Cortex of kidney (tissue), 1 donor: ENCODE measurements around the gene ENTPD1.
"Not testable (repeated sequence)": the region's sequence is repeated elsewhere in the genome, so short reads cannot be mapped to it uniquely, and the experiment has no call there.

Experiments used
- DNase-seq: peaks from one replicate; lab custom pipeline; 2025; lab: John Stamatoyannopoulos, UW

The ENTPD1 gene

GRCh38 chr10:95758351-95759025, 2.5 kb downstream of the ENTPD1 start:
- DNase-seq, result no peak

DNA sequence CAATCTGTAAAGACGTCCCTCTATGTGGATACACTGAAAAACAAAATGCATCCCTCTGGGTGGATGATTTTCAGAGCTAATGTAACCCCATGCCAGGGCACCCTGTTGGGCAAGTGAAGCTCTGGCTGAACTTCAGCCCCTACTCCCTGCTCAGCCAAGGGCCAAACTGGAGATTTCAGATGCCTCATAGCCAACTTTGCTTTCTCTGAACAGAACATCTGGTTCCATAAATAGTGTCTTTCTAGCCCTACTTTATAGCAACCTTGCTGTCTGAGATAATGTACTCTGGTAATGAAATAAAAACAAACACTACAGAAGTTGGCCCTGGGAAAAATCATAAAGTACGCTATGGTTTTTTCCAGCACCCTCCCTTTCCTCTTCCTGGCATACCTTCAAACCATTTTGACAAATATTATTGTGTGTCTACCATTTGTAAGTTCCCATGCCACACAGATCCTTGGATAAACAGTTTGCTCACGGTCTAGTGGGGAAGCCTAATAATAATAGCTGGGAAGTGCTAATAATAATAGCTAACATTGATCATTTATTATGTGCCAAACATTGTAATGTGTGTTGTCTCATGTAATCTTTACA, 3.4 kb downstream of the ENTPD1 start:
- DNase-seq, result no peak

DNA sequence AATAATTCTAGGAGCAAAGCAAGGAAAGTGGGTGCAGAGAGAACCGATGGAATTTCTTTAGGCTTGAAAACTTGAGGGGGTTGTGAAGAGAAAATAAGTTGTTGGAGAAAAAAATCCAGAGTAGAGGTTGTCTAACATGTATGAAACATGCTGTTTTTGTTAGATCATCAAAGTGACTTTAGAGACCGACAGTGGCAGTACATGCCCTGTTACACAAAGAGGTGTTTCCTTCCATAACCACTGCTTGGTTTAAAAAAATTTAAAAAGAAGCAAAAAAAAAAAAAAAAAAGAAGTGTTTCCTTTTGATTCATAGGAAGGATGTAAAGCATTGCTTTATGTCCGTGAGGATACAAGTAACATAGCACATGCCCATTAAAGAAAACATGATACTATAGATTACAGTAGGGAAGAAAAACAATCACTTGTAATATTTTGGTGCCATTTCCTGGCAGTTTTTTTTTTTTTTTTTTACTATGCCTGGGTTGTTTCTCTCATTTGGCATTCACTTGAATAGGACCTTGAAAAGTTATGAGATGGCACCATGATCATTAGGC, 6.1 kb downstream of the ENTPD1 start:
- DNase-seq, result no peak

DNA sequence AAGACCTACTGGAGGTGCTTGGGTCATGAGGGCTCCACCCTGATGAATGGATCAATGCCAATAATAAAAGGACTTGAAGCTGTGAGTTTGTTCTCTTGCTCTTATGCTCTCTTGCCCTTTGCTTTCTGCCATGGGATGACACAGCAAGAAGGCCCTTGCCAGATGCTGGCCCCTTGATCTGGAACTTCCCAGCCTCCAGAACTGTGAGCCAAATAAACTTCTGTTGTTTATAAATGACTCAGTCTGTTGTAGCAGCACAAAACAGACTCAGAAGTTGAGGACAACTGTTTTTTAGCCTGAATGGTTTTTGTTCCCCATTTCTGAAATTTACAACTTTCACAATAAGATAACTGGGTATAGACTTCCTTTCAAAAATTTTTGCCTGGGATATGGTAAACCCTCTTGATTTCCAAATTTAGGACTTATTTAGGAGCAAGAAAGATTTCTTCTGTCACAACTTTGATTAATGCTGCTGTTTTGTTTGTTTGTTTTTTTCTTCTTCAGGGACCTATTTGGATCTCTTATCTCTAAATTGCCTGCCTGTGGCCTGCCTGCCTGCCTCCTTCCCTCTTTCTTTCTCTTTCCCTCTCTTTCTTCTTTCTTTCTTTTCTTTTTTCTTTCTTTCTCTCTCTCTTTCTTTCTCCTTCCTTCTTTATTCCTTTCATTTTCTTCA, 12.1 kb downstream of the ENTPD1 start:
- no peak for DNase-seq

- DNase-seq, result no peak
Measured at GRCh38 chr10:95770084-95770720, 14.2 kb downstream of the ENTPD1 start.

DNA sequence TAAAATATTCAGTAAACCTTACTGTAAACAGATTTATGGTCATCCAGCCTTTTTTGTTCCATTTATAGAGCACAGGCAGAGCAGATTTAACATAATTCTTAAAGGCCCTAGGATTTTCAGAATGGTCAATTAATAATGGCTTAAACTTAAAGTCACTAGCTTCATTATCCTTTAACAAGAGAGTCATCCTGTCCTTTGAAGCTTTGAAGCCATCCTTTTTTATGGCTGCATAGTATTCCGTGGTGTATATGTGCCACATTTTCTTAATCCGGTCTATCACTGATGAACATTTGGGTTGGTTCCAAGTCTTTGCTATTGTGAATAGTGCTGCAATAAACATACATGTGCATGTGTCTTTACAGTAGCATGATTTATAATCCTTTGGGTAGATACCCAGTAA, 17.5 kb downstream of the ENTPD1 start:
- DNase-seq, result not testable (repeated sequence)

GRCh38 chr10:95777638-95778037, 21.7 kb downstream of the ENTPD1 start:
- DNase-seq, result not testable (repeated sequence)

- DNase-seq, result no peak
Measured at GRCh38 chr10:95782318-95782717, 26.4 kb downstream of the ENTPD1 start.

DNA sequence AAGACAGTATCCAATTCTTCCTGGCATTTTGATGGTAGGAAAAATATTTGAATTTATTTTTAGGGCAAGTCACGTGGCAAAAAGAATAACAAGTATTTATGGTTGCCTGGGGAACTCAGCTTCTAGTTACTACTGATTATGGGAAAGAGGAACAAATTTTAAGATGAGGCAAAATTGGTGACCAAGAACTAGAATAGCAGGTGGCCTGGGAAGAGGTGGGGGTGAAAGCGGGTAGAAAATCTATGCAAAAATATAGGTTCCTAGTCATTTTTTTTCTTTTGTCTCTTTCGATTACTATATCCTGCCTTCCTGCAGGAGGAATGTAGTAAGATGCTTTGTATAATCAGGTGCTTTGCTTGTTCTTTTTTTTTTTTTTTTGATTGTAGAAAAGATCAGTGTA, 27.8 kb downstream of the ENTPD1 start:
- no peak for DNase-seq

GRCh38 chr10:95784279-95784913, 28.4 kb downstream of the ENTPD1 start:
- no peak for DNase-seq

DNA sequence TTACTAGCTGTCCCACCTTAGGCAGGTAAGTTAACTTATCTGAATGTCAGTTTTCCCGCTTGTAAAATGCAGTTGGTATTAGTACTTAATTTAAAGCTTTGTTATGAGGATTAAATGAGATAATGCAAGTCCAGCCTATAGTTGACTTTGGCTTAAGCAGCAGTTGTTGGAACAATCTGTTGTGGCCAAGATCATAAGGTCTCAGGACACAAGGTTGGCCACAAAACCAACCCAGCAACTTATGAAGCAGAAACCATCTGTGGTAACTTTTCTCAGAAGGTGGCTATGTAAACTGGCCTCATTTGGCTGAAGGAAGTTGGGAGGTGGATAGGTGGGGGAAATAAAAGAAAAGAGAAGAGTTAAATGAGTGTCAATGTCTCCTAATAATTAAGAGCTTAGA, 29.4 kb downstream of the ENTPD1 start:
- no peak for DNase-seq

DNA sequence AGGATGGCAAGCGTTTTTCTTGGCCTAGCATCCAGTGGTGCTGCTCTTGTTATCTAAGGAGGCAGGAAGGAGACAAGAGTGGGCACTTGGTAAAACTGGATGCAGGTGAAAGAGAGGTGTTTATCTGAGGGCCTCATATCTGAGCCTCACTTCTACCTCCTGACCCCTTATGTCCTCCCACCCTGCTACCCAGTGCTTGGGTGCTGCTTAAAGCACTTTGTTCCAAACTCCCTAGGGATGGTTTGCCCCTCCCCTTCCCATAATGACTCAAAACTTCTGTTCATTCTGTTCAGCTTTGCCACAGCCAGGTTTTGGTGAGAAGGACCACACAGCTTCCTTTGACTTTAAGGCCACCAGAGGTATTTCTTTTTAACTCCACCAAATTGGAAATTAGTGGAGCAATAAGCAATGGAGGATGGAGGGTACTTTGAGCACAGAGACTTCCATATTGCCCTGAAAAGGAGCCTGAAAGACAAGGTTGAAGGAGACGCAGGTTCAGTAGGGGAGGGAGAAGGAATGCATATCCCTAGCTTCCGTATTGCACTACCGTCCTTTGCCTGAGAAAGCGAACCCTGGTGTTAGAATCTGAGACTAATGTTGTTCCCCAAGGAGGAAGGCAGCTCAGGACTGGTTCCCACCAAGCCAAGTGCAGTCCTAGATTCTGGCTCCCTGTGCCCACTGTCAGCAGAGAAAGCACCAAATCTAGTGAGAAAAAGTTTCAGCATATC, 30.1 kb downstream of the ENTPD1 start:
- DNase-seq, result no peak

- DNase-seq, result no peak
Measured at GRCh38 chr10:95787447-95787846, 31.5 kb downstream of the ENTPD1 start.

DNA sequence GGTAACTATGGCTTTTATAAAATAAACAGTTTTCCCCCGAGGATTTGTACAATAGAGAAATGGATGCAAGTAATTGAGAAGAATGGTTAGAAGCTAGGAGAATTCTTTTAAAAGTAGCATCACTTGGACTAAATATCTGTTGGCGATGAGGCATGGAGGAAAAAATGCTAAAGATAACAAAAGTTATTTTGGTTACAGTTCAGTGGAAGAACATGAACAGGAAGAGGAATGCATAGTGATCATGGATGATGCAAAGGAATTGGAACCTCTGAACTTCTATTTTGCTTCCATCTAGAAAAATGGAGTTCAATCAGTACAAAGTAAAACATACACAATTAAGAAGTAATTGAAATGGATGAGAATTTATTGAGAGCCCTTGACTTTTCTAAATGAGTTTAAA, 32.9 kb downstream of the ENTPD1 start:
- no peak for DNase-seq

DNA sequence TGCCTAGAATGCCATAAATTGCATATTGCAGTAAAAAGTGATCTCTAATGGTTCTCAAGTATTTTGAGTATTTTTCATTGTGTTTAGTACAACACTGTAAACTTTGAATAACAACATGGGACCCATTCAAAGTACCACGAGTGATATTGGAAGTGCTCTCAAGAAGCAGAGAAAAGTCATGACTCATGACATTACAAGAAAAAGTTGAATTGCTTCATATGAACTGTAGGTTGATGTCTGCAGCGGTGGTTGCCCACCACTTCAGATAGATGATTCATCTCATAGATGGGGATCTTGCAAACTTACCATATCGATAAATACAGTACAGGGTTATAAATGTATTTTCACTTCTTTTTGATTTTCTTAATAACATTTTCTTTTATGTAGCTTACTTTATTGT, 33.9 kb downstream of the ENTPD1 start:
- no peak for DNase-seq

DNA sequence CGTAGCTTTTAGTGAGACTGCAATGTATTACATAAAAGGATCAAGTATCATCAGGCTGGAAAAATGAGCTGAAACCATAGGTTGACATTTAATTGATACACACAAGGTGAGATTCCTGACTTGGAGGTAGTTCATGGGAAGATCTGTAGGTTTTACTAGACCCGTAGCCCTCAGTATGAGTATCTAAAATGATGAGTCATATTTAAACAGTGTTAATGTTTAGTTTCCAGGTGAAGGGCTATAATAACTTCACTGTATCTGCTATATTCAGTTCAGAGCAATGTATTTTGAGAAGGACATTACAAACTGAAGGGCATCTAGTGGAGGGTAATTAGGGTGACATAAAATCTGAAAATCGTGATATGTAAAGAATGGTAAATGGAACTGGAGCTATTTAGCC, 35.0 kb downstream of the ENTPD1 start:
- no peak for DNase-seq

DNA sequence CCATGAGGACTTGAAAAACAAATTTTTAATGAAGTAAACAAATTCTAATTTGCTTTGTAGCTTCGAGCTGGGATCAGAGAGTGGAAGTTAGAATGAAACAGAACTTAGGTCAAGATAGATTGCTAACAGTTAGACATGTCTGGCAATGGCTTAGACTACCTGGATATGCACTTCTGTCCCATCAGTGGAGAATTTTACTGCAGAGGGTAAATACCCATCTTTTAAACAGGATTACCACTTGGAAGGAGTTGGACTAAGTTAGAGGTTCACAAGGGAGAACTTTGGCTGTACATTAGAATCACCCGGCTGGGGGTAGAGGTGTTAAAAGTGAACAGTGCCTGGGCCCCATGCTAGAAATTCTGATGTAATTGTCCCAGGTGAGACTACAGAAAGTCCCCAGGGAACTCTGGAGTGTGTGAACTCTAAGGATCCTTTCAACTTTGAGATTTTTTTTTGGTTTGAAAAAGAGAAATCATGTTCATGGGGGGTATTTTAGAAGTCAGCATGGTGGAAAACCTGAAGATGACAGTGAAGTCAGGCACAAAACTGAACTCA, 35.5 kb downstream of the ENTPD1 start:
- DNase-seq, result no peak

DNA sequence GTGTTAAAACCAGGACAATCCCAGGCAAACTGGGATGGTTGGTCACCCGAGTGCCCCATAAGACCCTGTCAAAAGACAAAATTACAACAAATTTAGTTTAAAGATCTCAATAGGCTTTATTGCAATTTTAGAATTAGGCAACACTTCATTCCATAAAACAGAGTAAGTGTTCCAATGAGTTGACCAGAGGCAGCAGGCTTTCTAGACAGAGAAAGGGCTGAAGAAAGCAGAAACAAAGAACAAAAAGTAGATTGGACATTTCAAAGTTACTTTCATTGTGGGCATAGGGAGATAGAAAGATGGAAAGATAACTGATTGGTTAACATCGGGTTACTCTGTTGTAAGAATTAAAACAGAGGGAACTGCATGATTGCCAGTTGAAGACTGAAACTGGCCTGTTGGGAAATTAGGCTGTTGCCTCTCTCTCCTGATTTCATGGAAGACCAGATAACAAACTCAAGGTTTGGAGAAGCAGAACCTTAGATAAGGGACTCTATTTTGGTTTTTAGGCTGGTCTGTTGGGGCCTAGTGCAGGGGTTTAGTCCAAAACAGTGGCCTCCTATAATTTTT, 36.3 kb downstream of the ENTPD1 start:
- DNase-seq, result no peak

- no peak for DNase-seq
Measured at GRCh38 chr10:95792874-95793285, 36.9 kb downstream of the ENTPD1 start.

GRCh38 chr10:95793401-95794045, 37.6 kb downstream of the ENTPD1 start:
- no peak for DNase-seq
